ENCODE measurements around the gene DEDD.

Gene DEDD

DNA sequence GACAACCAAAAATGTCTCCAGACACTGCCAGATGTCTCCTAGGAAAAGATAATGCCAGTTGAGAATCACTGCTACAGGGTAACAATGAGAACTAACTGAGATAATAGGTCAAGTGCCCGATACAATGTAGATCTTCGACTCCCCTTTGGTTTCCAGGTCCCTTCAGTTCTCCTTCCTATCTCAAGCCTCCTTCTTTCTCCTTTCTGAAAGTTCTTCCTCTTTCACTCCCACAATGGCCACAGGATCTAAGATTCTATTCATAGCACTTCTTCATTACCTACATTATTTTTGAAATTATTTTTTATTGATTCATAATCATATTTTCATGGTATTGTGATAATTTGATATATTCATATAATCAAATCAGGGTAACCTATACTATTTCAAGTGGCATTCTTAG lies 20.9 kb downstream of the DEDD start:
- TF ChIP-seq FOXK2 (IDR thresholded peaks at IDR 0.05) = no peak
- no peak for TF ChIP-seq FOXA1 (IDR thresholded peaks at IDR 0.05)
- DNase-seq (ENCODE audit: extremely low spot score) = no peak
- POLR2A ChIA-PET = no interaction called here
- CTCF ChIA-PET = interaction anchor here (1.5 kb wide), 1 partner anchor 114 kb away, joined by 5 read pairs; no protein-coding TSS in a partner anchor

DNA sequence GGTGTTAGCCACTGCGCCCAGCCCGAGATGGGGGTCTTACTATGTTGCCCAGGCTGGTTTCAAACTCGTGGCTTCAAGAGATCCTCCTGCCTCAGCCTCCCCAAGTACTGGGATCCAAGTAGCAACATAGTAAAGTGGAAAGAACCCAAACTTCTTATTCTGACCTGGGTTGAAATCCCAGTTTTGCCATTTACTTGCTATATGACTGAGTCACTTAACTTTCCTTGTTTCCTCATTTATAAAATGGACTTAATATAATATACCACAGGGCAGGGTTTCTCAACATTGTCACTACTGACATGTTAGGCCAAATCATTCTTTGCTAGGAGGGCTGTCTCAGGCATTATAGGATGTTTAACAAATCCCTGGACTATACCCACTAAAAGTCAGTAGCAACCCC lies 21.4 kb downstream of the DEDD start:
- no peak for TF ChIP-seq TARDBP (IDR thresholded peaks at IDR 0.05)
- TF ChIP-seq FOXK2 (IDR thresholded peaks at IDR 0.05) = no peak
- no peak for TF ChIP-seq CTBP1 (IDR thresholded peaks at IDR 0.05; ENCODE audit: borderline replicate concordance)
- TF ChIP-seq SUZ12 (IDR thresholded peaks at IDR 0.05) = no peak
- no peak for TF ChIP-seq NFRKB (IDR thresholded peaks at IDR 0.05)
- TF ChIP-seq L3MBTL2 (conservative IDR thresholded peaks at IDR 0.05) = no peak
- no peak for TF ChIP-seq ARNT (IDR thresholded peaks at IDR 0.05)
- no peak for TF ChIP-seq PKNOX1 (IDR thresholded peaks at IDR 0.05)
- no peak for TF ChIP-seq LEF1 (IDR thresholded peaks at IDR 0.05; ENCODE audit: borderline replicate concordance)
- no peak for TF ChIP-seq ELF4 (IDR thresholded peaks at IDR 0.05)
- no peak for TF ChIP-seq FOXM1 (IDR thresholded peaks at IDR 0.05; ENCODE audit: borderline replicate concordance)
- TF ChIP-seq BHLHE40 (IDR thresholded peaks at IDR 0.05; ENCODE audit: borderline replicate concordance) = no peak
- no peak for TF ChIP-seq SP1 (IDR thresholded peaks at IDR 0.05)
- no peak for TF ChIP-seq FOXA1 (IDR thresholded peaks at IDR 0.05)
- ChIA-PET POLR2A (no interaction called here), CTCF (no interaction called here)
- no peak for DNase-seq (ENCODE audit: extremely low spot score)

DNA sequence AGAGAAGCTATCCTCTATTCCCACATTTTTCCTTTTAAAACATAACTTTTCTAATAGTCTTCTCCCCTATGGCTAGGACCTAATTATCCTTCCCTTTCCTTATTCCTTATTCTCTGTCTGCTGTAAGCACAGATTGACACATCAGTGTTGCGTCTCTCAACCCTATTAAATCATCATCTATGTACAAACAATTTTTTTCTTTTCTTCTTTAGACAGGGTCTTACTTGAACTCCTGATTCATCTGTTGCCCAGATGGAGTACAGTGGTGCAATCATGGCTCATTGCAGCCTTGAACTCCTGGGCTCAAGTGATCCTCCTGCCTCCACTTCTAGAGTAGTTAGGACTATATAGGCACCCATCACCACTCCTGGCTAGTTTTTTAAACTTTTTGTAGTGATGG lies 26.0 kb downstream of the DEDD start:
- DNase-seq (ENCODE audit: extremely low spot score) = no peak
- TF ChIP-seq FOXM1 (IDR thresholded peaks at IDR 0.05; ENCODE audit: borderline replicate concordance) (no peak), SP1 (IDR thresholded peaks at IDR 0.05) (no peak), NFRKB (IDR thresholded peaks at IDR 0.05) (no peak), BHLHE40 (IDR thresholded peaks at IDR 0.05; ENCODE audit: borderline replicate concordance) (no peak), ARNT (IDR thresholded peaks at IDR 0.05) (no peak), LEF1 (IDR thresholded peaks at IDR 0.05; ENCODE audit: borderline replicate concordance) (no peak), PKNOX1 (IDR thresholded peaks at IDR 0.05) (no peak), ZNF384 (IDR thresholded peaks at IDR 0.05) (no peak), ELF4 (IDR thresholded peaks at IDR 0.05) (no peak), L3MBTL2 (conservative IDR thresholded peaks at IDR 0.05) (no peak), TARDBP (IDR thresholded peaks at IDR 0.05) (no peak), CTBP1 (IDR thresholded peaks at IDR 0.05; ENCODE audit: borderline replicate concordance) (no peak), SUZ12 (IDR thresholded peaks at IDR 0.05) (no peak), HDGF (IDR thresholded peaks at IDR 0.05; ENCODE audit: borderline replicate concordance) (no peak), FOXA1 (IDR thresholded peaks at IDR 0.05) (no peak), FOXK2 (IDR thresholded peaks at IDR 0.05) (no peak)
- ChIA-PET CTCF (no interaction called here), POLR2A (no interaction called here)

- no peak for TF ChIP-seq ZNF384 (IDR thresholded peaks at IDR 0.05)
- no peak for TF ChIP-seq HDGF (IDR thresholded peaks at IDR 0.05; ENCODE audit: borderline replicate concordance)
- no peak for TF ChIP-seq CTBP1 (IDR thresholded peaks at IDR 0.05; ENCODE audit: borderline replicate concordance)
- no peak for TF ChIP-seq FOXM1 (IDR thresholded peaks at IDR 0.05; ENCODE audit: borderline replicate concordance)
- no peak for TF ChIP-seq ELF4 (IDR thresholded peaks at IDR 0.05)
- TF ChIP-seq FOXA1 (IDR thresholded peaks at IDR 0.05) = no peak
- no peak for TF ChIP-seq BHLHE40 (IDR thresholded peaks at IDR 0.05; ENCODE audit: borderline replicate concordance)
- no peak for TF ChIP-seq LEF1 (IDR thresholded peaks at IDR 0.05; ENCODE audit: borderline replicate concordance)
- no peak for TF ChIP-seq NFRKB (IDR thresholded peaks at IDR 0.05)
- no peak for TF ChIP-seq FOXK2 (IDR thresholded peaks at IDR 0.05)
- no peak for TF ChIP-seq ARNT (IDR thresholded peaks at IDR 0.05)
- no peak for TF ChIP-seq SUZ12 (IDR thresholded peaks at IDR 0.05)
- TF ChIP-seq TARDBP (IDR thresholded peaks at IDR 0.05) = no peak
- TF ChIP-seq PKNOX1 (IDR thresholded peaks at IDR 0.05) = no peak
- no peak for TF ChIP-seq SP1 (IDR thresholded peaks at IDR 0.05)
- ChIA-PET POLR2A (interaction anchor here (1.0 kb wide), 1 partner anchor 17 kb away, joined by 5 read pairs; the partner anchor contains the start of genes NIT1 and PFDN2), CTCF (no interaction called here)
- no peak for DNase-seq (ENCODE audit: extremely low spot score)
These were observed 31.9 kb downstream of the DEDD start for GRCh38 chr1:161100556-161100955.

GRCh38 chr1:161099090-161099802 lies 33.2 kb downstream of the DEDD start:
- no peak for TF ChIP-seq NFRKB (IDR thresholded peaks at IDR 0.05)
- no peak for TF ChIP-seq FOXA1 (IDR thresholded peaks at IDR 0.05)
- TF ChIP-seq ZNF384 (IDR thresholded peaks at IDR 0.05) = no peak
- no peak for TF ChIP-seq FOXM1 (IDR thresholded peaks at IDR 0.05; ENCODE audit: borderline replicate concordance)
- no peak for TF ChIP-seq LEF1 (IDR thresholded peaks at IDR 0.05; ENCODE audit: borderline replicate concordance)
- POLR2A ChIA-PET = interaction anchor here (0.8 to 1.5 kb wide), 3 partner anchors 18 to 102 kb away, joined by 3 to 5 read pairs (median 3); partner anchors contain the start of genes NIT1, PFDN2 and UFC1
- DNase-seq (ENCODE audit: extremely low spot score) = no peak
- CTCF ChIA-PET = interaction anchor here (1.1 kb wide), 1 partner anchor 18 kb away, joined by 3 read pairs; the partner anchor contains the start of genes NIT1 and PFDN2
